HG02759 (cell line): ENCODE measurements around the gene BTBD1.
"Not testable (repeated sequence)": the region's sequence is repeated elsewhere in the genome, so short reads cannot be mapped to it uniquely, and the experiment has no call there.

ENCODE experiments used
- ATAC-seq: cut with Tn5 transposase; IDR thresholded peaks from one replicate; pipeline ENCODE4 v1.9.1; 2021; ENCODE audit warnings: mild to moderate bottlenecking, moderate library complexity; ENCODE audit not compliant: unreplicated experiment

Gene BTBD1

DNA sequence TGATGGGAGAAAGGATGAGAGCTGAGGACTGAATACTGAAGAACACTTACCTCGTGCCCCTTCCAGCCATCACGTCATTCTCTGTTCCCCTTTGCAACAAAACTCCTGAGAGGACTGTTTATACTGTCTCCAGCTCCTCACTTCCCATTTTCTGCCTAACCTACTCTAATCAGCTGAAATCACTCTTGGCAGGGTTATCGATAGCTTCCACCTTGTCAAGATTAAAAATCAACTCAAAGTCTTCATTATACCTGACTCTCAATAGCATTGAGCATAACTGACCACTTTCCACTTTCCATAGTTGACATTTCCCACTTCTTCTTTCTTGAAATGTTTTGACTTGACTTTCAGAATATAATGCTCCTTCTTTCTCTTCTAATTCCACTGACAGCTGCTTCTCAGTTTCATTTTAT is 4.3 kb downstream of the BTBD1 start:
- ATAC-seq = no peak

DNA sequence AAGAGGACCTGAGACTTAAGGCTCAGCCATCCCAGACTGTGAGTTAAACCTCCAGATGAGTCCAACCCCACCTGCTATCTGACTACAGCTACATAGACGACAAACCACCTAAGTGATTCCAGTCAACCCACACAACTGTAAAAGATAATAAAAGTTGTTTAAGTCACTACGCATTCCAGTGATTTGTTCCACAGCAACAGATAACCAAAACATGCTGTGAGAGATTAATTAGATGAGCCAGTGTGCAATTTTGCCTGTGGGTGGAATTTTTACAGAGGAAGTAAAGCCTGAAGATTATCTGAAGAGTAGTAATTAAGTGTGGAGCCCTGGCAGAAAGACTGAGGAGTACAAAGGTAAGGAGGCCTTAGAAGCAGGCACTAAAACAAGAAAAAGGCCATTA is 5.4 kb downstream of the BTBD1 start:
- no peak for ATAC-seq

DNA sequence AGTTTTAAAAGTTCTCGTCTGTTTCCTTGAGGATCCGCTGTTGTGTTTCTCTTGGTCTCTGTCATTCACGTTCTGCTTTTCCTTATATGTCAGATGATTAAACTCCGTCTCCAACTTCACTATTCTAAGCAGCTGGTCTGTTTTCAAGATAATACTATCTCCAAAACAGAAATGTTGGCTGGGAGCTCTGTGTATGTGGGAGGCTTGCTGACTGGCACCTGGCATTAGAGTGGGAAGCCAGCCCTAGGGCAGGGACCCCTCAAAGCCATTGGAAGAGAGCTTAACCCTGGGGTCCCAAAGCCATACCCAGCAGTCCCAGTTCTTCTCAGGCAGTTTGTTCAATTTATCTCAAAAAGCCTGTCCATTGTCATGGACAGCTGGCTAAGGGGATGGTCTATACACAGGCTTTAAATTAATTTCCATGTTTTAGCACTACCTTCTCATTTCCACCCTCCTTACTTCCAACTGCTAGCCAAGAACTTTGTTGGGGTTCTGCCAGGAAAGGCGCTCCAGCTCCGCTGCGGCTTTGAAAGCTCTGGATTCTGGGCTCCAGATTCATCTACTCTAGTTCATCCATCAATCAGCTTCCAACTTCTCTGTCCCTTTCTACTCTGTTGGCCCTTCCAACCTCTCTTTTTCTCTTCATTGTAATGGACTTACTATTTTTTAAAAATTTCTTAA is 9.2 kb downstream of the BTBD1 start:
- no peak for ATAC-seq

DNA sequence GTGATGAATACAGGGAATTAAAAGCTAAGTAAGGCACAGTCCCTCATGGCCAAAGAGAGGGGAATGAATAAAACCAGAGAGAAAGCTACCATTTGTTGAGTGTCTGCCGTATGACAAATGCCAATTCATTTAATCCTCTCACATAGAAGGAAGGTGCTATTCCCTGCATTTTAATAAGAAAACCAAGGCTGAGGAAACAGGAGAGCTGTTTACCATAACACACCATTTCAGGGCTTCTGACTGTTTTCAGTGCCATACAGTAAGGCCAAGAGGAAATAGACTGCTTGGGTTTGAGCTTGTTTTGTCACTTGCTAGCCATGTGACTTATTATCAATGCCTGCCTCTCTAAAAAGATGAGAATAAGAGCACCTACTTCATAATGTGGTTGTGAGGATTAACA is 10.1 kb downstream of the BTBD1 start:
- no peak for ATAC-seq

DNA sequence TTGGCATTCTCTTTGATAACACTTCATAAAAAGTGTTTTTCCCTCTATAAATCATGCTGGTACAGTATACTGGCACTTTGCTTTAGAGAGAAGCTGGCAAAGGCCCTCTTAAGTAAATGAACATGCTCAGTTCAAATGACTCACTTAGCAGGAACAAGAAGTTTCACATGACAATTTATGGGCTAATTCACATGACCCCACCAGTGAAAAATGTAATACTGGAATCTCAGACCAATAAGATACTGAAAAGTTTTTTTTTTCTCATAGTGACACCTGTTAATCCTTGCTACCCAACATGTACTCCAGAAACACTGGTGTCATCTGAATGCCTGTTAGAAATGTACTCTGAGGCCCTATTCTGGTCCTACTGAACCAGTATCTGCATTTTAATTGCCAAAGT is 13.9 kb downstream of the BTBD1 start:
- ATAC-seq = no peak

DNA sequence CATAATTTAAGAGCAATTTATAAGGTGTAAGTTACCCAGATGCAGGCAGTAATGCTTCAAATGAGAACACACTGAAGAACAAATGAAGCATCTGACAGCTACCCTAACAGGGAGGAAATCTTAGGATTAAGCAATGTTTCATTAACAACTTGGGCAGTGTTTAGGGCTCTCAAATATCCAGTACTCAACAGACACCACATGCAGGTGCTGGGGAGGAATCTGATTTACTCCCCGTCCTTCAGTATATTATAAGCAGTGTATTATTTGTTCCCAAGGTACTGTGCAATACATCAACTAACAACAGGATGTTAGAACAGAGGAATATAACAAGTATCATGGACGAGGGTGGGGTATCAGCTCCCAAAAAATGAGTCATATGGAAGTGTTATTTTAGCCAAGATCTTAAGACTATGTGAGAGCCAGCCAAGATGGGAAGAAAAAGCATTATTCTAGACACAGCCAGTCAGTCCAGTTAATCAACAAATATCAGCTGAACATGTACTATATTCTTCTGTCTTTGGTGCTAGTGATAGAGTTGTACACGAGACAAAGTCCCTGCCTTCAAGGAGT is 20.4 kb downstream of the BTBD1 start:
- ATAC-seq = no peak

DNA sequence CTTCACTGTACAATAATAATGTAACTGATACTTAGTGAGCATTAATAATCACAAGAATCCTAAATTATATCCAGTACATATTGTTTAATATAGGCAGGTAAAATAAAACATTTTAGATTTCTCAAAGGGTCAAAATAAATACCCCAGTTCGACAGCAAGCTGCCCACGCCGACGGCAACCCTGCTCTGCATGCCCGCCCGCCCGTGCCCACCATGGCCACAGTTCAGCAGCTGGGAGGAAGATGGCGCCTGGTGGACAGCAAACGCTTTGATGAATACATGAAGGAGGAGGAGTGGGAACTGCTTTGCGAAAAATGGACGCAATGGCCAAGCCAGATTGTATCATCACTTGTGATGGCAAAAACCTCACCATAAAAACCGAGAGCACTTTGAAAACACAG is 22.9 kb downstream of the BTBD1 start:
- no peak for ATAC-seq

DNA sequence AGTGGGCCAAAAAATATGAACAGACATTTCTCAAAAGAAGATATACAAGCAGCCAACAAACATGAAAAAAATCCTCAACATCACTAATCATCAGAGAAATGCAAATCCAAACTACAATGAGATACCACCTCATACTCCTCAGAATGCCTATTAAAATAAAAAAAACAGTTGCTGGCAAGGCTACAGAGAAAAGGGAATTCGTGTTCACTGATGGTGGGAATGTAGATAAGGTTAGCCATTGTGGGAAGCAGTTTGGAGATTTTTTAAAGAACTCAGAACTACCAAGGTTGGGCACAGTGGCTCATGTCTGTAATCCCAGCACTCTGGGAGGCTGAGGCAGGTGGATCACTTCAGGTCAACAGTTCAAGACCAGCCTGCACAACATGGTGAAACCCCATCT is 27.8 kb downstream of the BTBD1 start:
- no peak for ATAC-seq

DNA sequence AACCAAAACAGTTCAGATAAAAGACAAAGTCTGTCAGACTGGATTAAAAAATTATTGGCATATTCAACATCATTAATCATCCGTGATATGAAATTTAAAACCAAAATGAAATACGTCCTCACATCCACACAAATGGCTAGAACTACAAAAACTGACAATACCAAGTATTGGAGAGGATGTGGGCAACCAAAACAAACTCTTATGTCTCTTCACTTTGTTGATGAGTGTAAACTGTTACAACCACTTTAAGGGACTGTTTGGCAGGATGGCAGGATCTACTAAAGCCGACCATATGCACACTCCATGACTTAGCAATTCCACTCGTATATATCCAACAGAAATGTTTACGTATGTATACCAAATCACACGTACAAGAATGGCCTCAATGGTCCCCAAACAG is 30.8 kb downstream of the BTBD1 start:
- no peak for ATAC-seq

DNA sequence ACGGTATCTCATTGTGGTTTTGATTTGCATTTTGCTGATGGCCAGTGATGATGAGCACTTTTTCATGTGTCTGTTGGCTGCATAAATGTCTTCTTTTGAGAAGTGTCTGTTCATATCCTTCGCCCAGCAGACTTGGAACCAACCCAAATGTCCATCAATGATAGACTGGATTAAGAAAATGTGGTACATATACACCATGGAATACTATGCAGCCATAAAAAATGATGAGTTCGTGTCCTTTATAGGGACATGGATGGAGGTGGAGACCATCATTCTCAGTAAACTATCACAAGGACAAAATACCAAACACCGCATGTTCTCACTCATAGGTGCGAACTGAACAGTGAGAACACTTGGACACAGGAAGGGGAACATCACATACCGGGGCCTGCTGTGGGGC is 35.8 kb downstream of the BTBD1 start:
- not testable (repeated sequence) for ATAC-seq

DNA sequence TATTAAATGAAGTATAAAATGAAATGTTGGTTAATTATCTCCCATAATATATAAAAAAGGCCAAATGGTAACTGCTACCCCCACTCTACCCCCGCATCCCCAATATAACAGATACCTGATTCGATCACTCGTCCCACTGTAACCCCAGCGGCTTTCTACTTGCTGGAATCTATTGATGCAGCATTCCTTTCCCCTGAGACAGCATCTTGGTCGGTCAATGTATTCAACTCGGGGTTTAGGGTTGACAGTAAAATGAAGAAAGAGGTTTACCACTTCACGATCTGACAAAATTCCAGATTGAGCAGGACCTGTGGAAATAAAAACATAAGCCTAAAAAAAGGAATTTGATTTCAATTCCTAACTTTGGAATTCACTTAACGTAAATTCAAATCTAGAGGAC is 37.0 kb downstream of the BTBD1 start:
- no peak for ATAC-seq

DNA sequence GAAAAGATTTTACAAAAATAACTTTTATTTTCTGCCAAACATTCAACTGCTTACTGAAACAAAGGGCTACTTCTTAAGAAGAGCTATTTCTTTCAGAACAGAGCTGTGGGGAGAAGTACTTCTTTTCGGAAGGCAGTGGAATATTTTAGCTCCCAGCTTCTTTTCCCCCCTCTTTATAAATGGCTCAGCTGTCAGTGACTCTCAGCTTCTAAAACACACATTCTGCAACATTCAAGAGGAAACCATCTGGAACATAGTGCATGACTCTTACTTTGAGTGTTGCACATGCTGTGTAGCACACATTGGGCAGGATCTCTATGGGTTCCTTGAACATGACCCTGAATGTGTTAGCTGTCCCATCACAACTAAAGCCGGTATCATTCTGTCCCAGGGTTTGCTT is 48.6 kb downstream of the BTBD1 start:
- ATAC-seq = no peak

DNA sequence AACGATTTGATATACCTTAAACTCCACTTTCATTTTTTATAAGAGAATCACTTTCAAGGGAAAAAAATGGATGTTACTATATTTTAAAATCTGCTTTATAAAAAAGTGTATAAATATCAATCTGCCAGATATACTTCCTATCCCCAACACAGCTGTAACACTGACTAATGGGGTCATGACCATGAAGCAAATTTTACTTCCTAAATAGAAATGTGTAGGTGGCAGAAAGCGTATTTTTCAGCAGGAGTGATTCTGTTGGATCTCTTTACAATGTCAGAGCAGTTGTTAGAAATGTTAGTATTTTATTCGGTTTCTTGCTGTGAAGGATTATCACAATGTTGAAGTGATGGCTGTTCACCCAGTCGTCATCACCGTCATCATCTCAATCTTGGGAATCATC is 50.1 kb downstream of the BTBD1 start:
- no peak for ATAC-seq

DNA sequence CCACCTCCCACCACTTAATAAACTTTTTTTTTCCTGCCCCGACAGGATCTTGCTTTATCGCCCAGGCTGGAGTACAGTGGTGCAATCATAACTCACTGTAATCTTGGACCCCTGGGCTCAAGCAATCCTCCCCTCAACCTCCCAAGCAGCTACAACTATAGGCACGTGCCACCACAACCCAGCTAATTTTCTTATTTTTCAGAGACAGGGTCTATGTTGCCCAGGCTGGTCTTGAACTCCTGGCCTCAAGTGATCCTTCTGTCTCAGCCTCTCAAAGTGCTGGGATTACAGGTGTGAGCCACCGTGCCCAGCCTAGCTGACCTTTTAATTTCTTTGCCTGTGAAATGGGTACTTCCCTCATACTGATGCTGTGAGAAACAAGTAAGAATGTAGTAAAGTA is 51.7 kb downstream of the BTBD1 start:
- no peak for ATAC-seq

DNA sequence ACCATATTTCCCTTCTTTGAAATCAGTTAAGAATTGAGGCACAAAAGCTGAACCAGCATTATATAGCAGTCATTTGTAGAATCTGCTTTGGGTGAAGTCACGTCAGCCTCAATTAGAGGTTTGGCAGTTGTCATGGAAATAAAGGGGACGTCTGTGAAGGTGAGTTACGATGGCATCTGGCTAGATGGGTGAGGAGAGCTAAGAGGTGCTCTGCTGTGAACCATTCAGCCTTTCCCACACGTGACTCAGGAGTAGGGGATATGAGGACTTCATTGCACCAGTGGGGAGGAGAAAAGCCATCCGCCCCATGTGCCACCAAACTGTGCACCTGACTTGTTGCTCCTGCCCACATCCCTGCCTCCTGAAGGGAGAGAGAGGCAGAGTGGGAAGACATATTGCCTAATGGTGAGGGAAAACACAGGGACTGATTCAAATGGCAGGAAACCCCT is 52.8 kb downstream of the BTBD1 start:
- ATAC-seq = no peak

DNA sequence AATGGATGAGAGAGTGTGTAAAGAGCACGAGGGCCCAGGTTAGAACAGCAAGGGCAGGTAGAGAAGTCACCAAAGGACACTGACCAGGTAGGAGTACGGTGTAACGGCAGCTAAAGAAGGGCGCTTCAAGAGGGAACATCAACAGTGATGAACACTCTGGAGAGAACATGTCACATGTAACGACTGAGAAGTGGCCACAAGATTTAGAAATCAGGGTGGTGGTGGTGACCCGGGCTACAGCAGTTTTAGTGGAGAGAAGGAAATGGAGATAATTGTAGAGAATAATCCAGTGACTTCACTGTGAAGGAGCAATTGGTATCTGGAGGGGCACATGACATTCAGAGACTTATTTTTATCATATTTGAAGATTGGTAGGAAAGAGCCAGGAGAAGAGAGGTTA is 54.4 kb downstream of the BTBD1 start:
- ATAC-seq = no peak

DNA sequence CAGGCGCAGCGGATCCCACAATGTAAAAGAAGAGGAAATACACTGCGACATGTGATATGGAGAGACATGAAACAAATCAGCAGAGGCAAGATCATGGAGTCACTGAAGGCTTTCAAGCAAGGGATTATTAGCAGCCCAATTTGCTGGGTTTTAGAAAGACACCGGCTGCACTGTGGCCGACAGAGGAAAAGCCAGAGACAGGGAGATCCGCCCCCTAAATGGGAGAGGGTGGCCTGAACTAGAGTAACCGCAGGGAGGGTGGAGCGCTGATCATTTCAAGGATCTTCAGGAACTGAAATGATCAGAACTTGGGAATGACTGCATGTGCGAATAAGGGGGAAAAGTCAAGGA is 55.0 kb downstream of the BTBD1 start:
- no peak for ATAC-seq

DNA sequence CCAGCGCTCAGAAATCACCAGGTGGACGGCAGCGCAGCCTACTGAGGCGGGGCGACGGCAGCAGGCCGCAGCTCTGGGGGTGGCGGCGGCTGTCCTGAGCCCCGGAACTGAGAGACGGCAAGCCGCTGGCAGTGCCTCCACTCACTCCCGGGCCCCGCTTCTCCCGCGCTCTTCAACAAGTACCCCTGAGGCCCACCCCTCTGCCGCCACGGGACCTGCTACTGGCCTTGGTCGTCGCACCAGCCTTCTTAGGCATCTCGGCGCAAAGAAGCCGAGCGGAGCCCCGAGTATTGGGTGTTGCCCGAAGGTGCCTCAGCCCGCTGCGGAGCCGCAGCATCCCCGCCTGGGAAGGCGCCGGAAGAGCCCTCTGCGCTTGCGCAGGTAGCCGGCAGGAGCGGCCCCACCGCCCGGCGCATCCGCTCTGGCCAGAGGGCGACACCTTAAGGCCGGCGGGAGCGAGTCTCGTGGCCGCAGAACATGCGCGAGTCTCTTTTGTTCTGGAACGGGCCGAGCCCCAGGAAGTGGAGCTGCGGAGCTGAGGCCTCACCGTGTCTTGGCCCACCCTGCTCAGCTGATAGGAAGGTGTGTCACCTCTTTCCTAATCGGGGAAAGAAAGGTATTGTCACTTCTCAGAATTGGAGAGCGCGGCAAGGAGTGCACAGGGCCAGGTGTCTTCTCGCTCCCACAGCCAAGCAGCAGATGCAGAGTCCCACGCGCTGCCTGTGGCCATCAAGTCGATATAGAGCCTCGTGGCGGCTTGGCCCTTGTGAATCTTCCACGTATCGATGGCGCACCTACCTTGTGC is 55.6 kb downstream of the BTBD1 start, which contains the start of gene C15orf40:
C15orf40 (minus strand) TSS at position 369 of the 805 bp plus-strand sequence; CDS start at position 337, 32 bp downstream.
- ATAC-seq = peak; percentile 90

DNA sequence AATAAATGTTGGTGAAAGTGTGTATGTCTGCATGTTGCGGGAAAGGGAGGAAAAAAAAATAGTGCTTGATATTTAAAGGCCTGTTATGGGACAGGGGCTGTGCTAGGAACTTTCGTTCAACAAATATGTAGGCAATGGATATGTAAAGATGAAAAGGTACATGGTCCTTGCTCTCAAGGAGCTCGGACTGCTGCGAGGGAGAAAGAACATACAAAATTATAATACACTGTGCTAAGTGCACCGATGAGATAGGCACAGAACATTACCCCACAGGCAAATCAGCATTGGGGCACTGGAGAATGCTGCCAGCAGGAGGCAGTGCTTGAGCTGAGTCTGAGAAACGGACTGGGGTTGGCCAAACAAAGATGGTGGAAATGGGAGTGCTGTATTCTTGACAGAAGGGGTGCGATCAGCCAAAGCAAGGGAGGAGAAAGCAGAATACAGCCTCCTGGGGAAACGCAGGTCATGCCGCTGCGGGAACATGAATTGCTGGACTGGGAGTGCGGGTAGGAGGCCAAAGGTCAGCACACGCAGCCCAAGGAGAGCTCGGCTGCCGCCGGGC is 56.3 kb downstream of the BTBD1 start:
- ATAC-seq = peak; percentile 58

DNA sequence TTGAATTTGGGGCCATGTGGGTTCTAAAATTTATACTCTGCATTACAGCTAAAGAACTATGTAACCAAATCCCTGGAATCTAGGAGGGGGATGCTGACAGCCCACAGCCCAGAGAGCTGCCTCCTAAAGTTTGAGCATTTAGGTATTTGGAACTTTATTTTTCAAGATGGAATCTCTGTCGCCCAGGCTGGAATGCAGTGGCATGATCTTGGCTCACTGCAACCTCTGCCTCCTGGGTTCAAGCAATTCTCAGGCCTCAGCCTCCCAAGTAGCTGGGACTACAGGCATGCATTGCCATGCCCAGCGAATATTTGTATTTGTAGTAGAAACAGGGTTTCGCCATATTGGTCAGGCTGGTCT is 66.4 kb downstream of the BTBD1 start:
- ATAC-seq = not testable (repeated sequence)

DNA sequence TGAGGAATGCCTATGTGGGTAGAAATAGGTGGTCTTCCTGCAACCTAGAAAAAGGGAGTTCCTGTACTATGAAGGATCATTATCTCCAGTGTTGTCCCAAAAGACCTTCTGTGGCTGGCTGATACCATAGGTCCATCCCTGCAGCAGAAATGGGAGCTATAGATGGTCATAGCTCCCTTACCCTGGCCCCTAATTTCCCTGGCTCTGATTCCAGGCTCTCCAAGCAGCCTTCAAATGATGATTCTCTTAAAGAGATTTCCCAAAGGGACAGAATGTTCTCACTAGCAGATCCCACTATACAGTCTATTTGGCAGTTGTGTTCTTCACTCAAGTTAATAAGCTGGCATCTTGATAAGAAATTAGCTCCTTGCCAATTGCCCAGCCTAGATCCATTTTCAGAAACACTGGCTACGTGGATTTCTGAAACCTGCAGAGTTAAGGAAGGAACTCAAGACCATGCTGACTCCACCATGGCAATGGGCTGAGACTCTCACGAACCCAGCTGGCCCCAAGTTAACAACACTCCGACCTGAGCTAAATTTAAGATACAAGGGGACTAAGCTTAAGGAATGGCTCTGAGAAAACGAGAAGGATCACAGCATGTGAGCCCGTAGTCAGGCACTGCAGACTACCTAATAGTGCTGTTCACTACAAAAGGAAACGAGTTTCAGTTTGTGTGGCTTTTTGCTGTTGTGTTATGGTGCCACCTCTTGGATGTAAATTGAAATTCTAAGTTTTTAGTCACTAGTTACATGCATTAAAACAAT is 67.0 kb downstream of the BTBD1 start:
- ATAC-seq = peak; percentile 73
